ENCODE results near the gene PGLYRP1. TPM values are rescaled to one million over a fixed set of nuclear protein-coding genes. Genes with fewer than 3 reads are reported as not detected.

The PGLYRP1 gene
- total RNA-seq, 4 donors from 2014 or later = not detected

- no peak for TF ChIP-seq CTCF (IDR thresholded peaks at IDR 0.05; ENCODE audit: low read depth)
These were observed 2.1 kb downstream of the PGLYRP1 start for GRCh38 chr19:46020819-46021125.

- TF ChIP-seq CTCF (IDR thresholded peaks at IDR 0.05; ENCODE audit: low read depth) = no peak
These were observed 3.6 kb downstream of the PGLYRP1 start for GRCh38 chr19:46019270-46019669.

GRCh38 chr19:46018729-46019251 lies 4.1 kb downstream of the PGLYRP1 start:
- no peak for TF ChIP-seq CTCF (IDR thresholded peaks at IDR 0.05; ENCODE audit: low read depth)

- no peak for TF ChIP-seq CTCF (IDR thresholded peaks at IDR 0.05; ENCODE audit: low read depth)
These were observed 4.8 kb downstream of the PGLYRP1 start for GRCh38 chr19:46017874-46018675.

- no peak for TF ChIP-seq CTCF (IDR thresholded peaks at IDR 0.05; ENCODE audit: low read depth)
These were observed 5.8 kb downstream of the PGLYRP1 start for GRCh38 chr19:46017095-46017429.

- no peak for TF ChIP-seq CTCF (IDR thresholded peaks at IDR 0.05; ENCODE audit: low read depth)
These were observed 6.3 kb downstream of the PGLYRP1 start for GRCh38 chr19:46016426-46017094.

- TF ChIP-seq CTCF (IDR thresholded peaks at IDR 0.05; ENCODE audit: low read depth) = no peak
These were observed 7.0 kb downstream of the PGLYRP1 start for GRCh38 chr19:46015687-46016425.
